ENCODE data around the gene TNFRSF8.

Gene TNFRSF8

DNA sequence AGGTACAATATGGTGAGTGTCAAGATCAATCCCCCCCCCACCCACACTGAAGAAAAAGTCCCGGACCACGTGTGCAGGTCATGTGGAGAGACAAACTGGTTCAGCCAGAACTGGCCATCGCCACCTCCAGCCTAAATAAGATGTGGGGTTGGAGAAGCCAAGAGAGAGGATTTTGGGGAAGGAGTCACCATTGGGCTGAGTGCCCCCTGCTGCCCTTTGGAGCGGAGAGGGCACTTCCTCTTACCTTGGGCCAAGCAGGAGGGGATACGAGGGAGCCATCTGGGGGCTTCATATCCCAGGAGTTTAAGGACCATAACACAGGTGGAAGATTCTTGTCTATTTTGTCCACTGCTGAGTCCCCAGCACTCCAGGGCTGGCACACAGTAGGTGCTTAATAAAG is 101.1 kb downstream of the TNFRSF8 start:
- H3K9ac ChIP-seq (ENCODE audit: low read length): no peak overlapping the region
- no peaks in the 10 kb centered on the region for H3K36me3 ChIP-seq (ENCODE audit: low read length)
- no peak overlapping the region for H3K27ac ChIP-seq (ENCODE audit: low read depth, low read length)
- H3K4me2 ChIP-seq (ENCODE audit: low read depth, low read length, poor library complexity, severe bottlenecking): no peak overlapping the region
- H3K27me3 ChIP-seq (ENCODE audit: low read length): no peaks in the 10 kb centered on the region
- no peaks in the 10 kb centered on the region for H3K9me2 ChIP-seq (replicated peaks; ENCODE audit: insufficient read depth, low read length)
- H3K79me2 ChIP-seq (ENCODE audit: insufficient read depth, low read length): no peaks in the 10 kb centered on the region
- no peak overlapping the region for H2AFZ ChIP-seq (ENCODE audit: low read depth, low read length, severe bottlenecking)
- H4K20me1 ChIP-seq (ENCODE audit: low read depth, low read length): no peaks in the 10 kb centered on the region
- no peak overlapping the region for H3K4me3 ChIP-seq (ENCODE audit: insufficient read depth, low read length, poor library complexity, severe bottlenecking)
- no peaks in the 10 kb centered on the region for H3F3A ChIP-seq (ENCODE audit: insufficient read depth)
- TF ChIP-seq EZH2phosphoT487 (conservative IDR thresholded peaks at IDR 0.05; ENCODE audit: low read length): no peak
- TF ChIP-seq, protein P1, sequence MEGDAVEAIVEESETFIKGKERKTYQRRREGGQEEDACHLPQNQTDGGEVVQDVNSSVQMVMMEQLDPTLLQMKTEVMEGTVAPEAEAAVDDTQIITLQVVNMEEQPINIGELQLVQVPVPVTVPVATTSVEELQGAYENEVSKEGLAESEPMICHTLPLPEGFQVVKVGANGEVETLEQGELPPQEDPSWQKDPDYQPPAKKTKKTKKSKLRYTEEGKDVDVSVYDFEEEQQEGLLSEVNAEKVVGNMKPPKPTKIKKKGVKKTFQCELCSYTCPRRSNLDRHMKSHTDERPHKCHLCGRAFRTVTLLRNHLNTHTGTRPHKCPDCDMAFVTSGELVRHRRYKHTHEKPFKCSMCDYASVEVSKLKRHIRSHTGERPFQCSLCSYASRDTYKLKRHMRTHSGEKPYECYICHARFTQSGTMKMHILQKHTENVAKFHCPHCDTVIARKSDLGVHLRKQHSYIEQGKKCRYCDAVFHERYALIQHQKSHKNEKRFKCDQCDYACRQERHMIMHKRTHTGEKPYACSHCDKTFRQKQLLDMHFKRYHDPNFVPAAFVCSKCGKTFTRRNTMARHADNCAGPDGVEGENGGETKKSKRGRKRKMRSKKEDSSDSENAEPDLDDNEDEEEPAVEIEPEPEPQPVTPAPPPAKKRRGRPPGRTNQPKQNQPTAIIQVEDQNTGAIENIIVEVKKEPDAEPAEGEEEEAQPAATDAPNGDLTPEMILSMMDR (IDR thresholded peaks at IDR 0.05; ENCODE audit: insufficient read depth, low read length, poor library complexity, severe bottlenecking): no peak
- H3K9me3 ChIP-seq (ENCODE audit: insufficient read depth, low read length): no peaks in the 10 kb centered on the region

GRCh38 chr1:12165342-12165741 is 102.2 kb downstream of the TNFRSF8 start:
- no peak for TF ChIP-seq EZH2phosphoT487 (conservative IDR thresholded peaks at IDR 0.05; ENCODE audit: low read length)
- TF ChIP-seq, protein P1 (IDR thresholded peaks at IDR 0.05; ENCODE audit: insufficient read depth, low read length, poor library complexity, severe bottlenecking): no peak
- Histone ChIP-seq H3K9ac (ENCODE audit: low read length) (no peak overlapping the region), H3K79me2 (ENCODE audit: insufficient read depth, low read length) (no peaks in the 10 kb centered on the region), H3K9me3 (ENCODE audit: insufficient read depth, low read length) (no peaks in the 10 kb centered on the region), H4K20me1 (ENCODE audit: low read depth, low read length) (no peaks in the 10 kb centered on the region), H3K4me3 (ENCODE audit: insufficient read depth, low read length, poor library complexity, severe bottlenecking) (no peak overlapping the region), H3F3A (ENCODE audit: insufficient read depth) (no peaks in the 10 kb centered on the region), H3K4me2 (ENCODE audit: low read depth, low read length, poor library complexity, severe bottlenecking) (no peak overlapping the region), H3K27ac (ENCODE audit: low read depth, low read length) (no peak overlapping the region), H3K27me3 (ENCODE audit: low read length) (no peaks in the 10 kb centered on the region), H2AFZ (ENCODE audit: low read depth, low read length, severe bottlenecking) (no peak overlapping the region), H3K36me3 (ENCODE audit: low read length) (no peaks in the 10 kb centered on the region), H3K9me2 (replicated peaks; ENCODE audit: insufficient read depth, low read length) (no peaks in the 10 kb centered on the region)

DNA sequence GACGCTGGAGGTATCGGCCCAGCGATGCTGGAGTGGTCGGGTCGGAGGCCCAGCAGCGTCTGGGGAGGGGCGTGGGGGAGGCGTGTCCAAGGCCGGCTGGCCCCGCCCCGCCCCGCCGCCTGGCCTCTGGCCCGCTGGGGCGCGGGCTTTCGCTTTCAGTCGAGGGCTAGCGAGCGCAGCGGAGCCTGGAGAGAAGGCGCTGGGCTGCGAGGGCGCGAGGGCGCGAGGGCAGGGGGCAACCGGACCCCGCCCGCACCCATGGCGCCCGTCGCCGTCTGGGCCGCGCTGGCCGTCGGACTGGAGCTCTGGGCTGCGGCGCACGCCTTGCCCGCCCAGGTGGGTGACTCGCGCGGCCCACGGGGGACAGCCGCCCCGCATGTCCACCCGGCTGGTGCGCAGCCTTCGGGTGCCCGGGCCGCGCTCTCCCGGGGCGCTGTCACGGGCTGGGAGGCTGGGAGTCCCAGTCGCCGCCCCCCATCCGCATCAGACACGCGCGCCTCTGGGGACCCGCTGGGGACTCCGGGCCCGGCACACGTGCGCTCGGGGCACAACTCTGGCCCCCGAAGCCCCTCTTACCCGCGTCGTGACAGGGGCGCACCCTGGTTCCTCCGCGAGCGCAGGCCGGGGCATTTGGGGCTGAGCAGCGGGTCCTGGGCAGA is 103.9 kb downstream of the TNFRSF8 start, which contains the start of gene TNFRSF1B:
TSS of gene TNFRSF1B (plus strand) at position 158 of the 659 bp plus-strand sequence. CDS start at position 259, 101 bp downstream.
- Histone ChIP-seq H3K4me3 (ENCODE audit: insufficient read depth, low read length, poor library complexity, severe bottlenecking) (no peak within 1 kb of the TSS), H3F3A (ENCODE audit: insufficient read depth) (no peaks in the 10 kb centered on the region), H2AFZ (ENCODE audit: low read depth, low read length, severe bottlenecking) (no peak within 1 kb of the TSS), H3K27ac (ENCODE audit: low read depth, low read length) (no peak within 1 kb of the TSS), H3K27me3 (ENCODE audit: low read length) (no peaks in the 10 kb centered on the region), H3K4me2 (ENCODE audit: low read depth, low read length, poor library complexity, severe bottlenecking) (no peak within 1 kb of the TSS), H4K20me1 (ENCODE audit: low read depth, low read length) (no peaks in the 10 kb centered on the region), H3K9ac (ENCODE audit: low read length) (no peak within 1 kb of the TSS), H3K9me3 (ENCODE audit: insufficient read depth, low read length) (no peaks in the 10 kb centered on the region), H3K79me2 (ENCODE audit: insufficient read depth, low read length) (no peaks in the 10 kb centered on the region), H3K9me2 (replicated peaks; ENCODE audit: insufficient read depth, low read length) (no peaks in the 10 kb centered on the region), H3K36me3 (ENCODE audit: low read length) (no peaks in the 10 kb centered on the region)
- TF ChIP-seq EZH2phosphoT487 (conservative IDR thresholded peaks at IDR 0.05; ENCODE audit: low read length): no peak
- TF ChIP-seq, protein P1 (IDR thresholded peaks at IDR 0.05; ENCODE audit: insufficient read depth, low read length, poor library complexity, severe bottlenecking): no peak

Measured in SU-DHL-6 (cell line).